HG03039 (cell line): ENCODE data around the gene XBP1.
"Not testable (repeated sequence)": the region's sequence is repeated elsewhere in the genome, so short reads cannot be mapped to it uniquely, and the experiment has no call there.

ENCODE experiments used
- ATAC-seq: cut with Tn5 transposase; IDR thresholded peaks from one replicate; pipeline ENCODE4 v1.9.1; 2021; ENCODE audit warnings: mild to moderate bottlenecking, moderate library complexity; ENCODE audit not compliant: unreplicated experiment

The XBP1 gene

DNA sequence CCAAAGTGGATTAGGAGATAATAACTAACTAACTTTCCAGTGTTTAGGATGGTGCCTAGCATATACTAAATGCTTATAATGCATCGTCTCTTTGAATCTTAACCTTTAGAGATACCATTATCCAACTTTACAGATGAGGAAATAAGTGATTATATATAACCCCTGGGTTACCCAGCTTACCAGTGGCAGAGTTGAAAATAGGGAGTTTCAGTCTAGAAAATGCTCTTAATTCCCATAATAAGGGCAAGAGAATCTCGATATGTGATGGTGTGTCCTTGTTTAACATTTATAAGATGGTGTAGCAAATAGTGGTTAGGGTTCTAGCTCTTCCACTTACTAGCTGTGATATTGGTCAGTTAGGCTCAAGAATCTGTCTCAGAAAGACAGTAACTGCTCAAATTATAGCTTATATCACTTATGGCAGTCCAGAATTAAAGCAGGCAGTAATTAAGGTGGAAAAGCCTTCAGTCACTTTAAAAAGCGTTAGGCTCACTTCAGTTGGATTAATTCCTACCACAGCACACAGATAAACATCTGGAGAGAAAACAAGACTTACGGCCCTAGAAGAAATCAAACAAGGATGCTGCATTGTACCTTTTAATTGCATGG lies 6.3 kb downstream of the XBP1 start:
- ATAC-seq, result no peak

DNA sequence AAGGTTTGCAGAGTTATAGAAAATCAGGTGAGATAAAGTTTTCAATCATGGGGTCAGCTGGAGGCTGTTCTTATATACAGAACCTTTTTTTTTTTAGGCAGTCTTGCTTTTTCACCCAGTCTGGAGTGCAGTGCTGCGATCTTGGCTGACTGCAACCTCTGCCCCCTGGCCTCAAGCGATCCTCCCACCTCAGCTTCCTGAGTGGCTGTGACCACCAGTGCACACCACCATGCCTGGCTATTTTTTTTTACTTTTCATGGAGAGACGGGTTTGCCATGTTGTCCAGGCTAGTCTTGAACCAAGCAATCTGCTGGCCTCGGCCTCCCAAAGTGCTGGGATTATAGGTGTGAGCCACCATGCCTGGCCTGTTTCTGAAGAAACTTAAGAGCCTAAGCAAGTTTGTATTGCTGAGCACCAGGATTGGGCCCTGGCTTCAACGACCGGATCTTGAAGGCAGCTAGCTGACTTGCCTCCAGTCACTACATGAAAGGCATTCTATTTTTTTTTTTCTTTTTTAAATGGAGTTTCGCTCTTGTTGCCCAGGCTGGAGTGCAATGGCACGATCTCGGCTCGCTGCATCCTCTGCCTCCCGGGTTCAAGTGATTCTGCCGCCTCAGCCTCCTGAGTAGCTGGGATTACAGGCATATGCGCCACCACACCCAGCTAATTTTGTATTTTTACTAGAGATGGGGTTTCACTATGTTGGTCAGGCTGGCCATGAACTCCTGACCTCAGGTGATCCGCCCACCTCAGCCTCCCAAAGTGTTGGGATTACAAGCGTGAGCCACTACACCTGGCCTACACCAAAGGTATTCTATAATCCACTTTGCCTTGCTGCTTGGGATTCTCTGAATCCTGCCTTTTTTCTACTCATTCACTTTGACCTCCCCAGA lies 7.6 kb downstream of the XBP1 start:
- ATAC-seq, result no peak

DNA sequence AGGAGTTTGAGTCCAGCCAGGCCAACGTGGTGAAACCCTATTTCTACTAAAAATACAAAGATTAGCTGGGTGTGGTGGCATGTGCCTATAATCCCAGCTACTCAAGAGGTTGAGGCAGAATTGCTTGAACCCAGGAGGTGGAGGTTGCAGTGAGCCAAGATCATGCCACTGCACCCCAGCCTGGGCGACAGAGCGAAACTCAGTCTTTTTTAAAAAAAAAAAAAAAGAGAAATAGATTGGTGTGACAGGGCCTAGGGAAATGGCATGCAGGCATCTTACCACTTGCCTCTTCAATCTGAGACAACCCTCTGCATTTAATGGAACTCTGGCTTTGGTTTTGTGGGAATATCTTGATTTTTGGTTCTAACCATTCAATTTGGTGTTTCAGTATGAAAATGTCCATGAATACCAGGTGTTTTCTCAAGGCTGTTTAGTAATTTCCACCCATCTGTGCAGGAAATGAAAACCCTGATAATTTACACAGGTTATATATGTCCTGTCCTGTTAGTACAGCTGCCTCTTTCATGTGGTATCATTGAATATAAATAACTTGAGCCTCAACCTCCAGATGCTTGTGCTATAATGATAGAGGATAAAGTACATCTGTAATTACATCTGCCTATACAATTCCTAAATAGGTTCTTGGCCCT lies 8.4 kb downstream of the XBP1 start:
- no peak for ATAC-seq

DNA sequence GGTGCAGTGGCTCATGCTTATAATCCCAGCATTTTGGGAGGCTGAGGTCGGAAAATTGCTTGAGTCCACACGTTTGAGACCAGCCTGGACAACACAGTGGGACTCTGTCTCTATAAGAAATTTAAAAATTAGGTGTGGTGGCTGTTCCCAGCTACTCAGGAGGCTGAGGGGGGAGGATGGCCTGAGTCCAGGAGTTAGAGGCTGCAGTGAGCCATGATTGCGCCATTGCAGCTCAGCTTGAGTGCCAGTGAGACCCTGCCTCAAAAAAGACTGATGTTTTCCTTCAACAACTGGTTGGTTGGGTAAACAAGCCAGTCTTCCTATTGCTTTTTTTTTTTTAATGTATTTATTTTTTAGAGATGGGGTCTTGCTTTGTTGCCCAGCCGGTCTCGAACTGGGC lies 9.2 kb downstream of the XBP1 start:
- no peak for ATAC-seq

DNA sequence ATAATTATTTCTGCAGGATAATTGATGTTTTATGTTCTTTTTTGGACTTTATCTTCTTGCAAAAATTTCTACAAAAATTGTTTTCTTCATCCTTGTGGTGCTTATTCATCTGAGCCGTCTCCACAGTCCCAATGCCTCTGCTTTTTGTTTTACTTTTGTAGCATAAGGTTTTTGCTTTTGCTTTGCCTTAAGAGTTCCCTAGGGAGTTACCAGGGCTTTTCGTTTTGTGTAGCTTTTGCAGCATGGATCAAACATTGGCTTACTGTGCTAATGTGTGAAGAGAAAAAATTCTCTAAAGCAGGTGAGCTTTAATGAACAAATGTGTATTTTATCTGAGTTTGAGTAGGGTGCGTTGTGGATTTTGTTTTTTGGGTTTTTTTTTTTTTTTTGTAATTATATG lies 11.8 kb downstream of the XBP1 start:
- no peak for ATAC-seq

DNA sequence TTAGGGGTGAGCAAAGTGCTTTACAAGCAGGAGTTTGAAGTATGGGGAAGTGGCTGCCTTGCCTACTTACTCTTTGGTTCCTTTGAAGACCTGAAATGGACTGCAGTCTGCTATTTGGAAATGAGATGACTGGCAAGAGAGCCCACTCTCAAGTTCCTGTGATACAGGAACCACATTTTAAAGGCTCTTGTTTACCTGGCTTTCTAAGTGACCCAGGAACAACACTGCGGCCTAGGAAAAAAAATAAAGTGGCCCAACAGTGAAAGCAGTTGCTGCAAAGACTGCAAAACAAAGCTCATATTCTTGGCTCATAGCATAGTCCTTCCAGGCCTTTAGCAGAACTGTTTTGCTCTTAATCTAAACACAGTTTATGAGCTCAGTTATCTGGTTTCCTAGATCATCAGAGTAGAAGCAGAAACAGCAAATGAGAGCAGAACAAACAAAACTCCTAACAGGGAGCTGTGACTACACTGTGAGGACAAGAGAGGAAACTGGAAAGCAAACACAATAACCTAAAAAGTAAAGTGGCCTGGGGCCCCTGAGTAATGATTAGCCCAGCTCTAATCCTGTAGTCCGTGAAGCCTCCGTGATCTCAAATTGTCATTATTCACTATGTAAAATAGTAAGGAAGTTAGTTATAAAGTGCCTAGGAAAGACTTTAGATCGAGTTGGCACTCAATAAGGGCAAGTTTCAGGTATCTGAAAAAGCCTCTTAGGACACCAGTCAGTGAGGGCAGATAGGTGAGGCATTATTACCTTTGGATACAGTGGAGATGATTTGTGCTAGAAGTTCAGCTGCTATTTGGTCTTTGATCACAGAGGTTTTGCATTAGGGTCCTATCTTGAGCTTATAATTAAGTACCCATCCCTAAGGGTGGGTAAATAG lies 16.3 kb downstream of the XBP1 start:
- ATAC-seq, result no peak

DNA sequence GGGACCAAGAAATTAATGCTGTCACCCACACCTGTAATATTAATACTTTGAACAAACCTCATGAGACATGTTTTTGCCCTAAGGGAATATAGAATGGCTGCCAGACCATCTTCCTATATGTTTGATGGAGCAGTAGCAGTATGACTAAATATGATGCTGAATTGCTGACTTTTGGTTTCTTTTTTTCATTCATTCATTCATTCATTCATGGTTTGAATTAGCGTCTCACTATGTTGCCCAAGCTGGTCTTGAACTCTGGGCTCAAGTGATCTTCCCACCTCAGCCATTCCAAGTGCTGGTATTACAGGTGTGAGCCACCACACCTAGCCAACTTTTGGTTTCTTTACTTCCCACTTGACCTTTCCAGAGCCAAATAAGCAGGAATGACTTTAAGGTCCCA lies 20.1 kb downstream of the XBP1 start:
- ATAC-seq, result no peak

DNA sequence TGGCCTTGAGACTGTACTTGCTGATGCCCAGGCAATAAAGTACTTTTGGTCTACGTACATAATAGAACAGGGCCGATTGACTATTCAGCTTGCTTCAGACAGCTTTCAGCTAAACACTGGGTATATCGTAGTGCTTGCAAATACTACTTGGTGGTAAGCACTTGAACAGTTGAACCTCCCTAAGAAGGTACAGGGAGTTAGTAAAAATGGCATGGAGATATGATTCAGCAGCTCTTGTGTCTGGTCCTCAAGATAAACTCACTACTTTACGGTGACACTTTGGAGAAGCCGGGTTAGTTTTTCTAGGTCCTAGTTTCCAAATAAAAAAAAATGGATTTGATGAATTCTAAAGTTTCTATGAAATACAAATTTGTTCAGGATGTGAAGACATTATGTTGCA lies 20.5 kb downstream of the XBP1 start:
- no peak for ATAC-seq

DNA sequence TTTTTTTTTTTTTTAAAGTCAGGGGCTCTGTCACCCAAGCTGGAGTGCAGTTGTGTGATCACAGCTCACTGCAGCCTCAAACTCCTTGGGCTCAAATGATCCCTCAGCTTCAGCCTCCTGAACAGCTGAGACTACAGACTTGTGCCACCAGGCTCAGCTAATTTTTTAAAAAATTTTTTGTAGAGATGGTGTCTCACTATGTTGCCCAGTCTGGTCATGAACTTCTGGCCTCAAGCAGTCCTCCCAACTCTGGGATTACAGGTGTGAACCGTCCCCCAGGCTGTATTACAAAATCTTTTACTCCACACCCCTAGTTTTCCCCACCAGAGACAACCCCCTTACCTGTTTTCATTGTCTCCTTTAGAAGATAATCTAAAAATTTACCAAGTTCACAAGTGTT lies 26.0 kb downstream of the XBP1 start:
- no peak for ATAC-seq

DNA sequence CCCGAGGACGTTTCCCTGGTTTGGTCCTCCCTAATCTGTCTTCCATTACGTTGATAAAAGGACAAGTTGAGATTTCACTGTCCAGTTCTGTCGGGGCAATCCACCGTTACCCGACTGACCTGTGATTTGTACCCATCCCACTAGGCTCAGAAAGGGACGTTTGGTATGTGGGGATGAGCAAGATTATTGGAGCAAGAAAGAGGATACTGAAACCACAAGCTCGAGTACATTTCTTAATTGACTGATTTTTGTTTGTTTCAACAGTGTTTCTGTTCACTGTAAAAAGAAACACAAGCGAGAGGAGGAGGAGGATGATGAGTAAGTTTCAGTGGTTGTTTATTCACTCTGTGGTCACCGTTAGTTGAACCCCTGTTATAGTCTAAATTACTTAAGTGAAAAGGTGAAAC lies 26.9 kb downstream of the XBP1 start:
- ATAC-seq, result peak; percentile 21

DNA sequence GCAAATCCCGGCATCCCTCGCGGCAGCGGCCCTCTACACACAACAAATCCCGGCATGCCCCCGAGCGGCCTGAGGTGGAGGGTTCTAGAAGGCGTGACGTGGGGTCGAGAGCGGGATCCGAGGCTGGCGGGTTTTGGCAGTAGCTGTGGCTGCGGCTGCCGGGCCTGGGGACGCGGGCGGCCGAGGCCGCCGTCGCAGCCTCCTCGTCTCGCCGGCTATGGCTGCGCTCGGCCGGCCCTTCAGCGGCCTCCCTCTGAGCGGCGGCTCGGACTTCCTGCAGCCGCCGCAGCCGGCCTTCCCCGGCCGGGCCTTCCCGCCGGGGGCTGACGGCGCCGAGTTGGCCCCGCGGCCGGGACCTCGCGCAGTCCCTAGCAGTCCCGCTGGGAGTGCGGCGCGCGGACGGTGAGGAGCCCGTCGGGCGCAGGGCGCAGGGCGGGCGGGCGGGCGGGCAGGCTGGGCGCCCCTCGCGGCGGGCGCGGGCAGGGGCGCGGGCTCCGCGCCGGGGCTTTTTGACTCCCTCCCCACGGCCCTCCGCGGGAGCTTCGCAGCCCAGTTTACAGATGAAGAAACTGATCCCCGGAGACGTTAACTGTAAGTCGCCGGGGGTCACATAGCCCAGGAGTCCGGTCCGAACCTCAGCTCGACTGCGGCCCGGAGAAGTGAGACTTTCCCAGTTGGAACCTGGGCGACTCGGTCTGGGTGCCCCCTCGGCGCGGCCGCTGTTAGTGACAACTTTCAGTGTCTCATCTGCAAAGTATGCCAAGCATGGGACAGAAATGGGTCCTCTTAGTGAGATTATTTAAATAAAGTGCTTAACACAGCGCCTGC lies 27.5 kb downstream of the XBP1 start, which contains the start of gene CCDC117:
Gene CCDC117 (plus strand): TSS at position 63 of the 828 bp plus-strand sequence. CDS start 155 bp downstream, at position 218.
- peak; percentile 82 for ATAC-seq

DNA sequence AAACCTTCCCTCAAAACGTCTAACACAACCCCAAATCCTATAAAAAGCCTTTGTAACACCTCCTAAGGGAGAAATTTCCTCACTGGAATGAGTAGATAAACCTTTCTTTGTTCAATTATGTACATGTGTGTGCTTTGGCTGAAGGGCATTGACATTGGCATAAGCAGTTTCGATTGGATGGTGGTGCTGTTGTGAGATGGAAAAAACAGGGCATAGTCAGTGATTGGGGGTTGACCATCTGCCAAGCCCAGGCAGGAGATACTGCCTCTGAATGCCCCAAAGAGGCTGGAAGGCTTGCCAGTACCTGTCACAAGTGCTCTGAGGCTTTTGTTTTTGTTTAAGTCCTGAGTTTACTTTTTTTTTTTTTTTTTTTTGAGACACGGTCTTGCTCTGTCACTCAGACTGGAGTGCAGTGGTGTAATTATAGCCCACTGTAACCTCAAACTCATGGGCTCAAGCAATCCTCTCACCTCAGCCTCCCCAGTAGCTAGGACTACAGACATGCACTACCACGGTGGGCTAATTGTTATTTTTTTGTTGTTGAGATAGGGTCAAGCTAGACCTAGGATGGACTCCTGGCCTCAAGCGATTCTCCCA lies 29.1 kb downstream of the XBP1 start:
- ATAC-seq, result no peak

DNA sequence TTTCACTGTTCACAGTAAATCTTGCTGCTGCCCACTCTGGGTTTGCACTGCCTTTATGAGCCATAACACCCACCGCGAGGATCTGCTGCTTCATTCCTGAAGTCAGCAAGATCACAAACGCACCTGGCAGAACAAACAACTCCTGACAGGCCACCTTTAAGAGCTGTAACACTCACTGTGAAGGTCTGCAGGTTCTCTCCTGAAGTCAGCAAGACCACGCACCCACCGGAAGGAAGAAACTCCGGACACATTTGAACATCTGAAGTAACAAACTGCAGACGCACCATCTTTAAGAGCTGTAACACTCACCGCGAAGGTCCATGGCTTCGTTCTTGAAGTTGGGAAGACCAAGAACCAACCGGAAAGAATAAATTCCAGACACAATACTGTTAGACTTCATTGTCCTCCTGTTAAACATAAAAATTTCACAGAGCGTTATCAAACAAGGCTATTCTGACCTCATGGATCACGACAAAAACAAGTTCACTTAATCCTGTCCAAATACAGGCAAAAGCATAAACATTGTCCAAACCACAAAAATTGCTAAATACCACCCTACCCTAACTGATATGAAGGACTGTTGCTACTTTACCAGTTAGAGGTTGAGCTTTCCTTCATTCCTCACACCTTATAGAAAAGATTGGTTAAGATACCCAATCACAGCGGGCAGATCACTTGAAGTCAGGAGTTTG lies 30.8 kb downstream of the XBP1 start:
- no peak for ATAC-seq

DNA sequence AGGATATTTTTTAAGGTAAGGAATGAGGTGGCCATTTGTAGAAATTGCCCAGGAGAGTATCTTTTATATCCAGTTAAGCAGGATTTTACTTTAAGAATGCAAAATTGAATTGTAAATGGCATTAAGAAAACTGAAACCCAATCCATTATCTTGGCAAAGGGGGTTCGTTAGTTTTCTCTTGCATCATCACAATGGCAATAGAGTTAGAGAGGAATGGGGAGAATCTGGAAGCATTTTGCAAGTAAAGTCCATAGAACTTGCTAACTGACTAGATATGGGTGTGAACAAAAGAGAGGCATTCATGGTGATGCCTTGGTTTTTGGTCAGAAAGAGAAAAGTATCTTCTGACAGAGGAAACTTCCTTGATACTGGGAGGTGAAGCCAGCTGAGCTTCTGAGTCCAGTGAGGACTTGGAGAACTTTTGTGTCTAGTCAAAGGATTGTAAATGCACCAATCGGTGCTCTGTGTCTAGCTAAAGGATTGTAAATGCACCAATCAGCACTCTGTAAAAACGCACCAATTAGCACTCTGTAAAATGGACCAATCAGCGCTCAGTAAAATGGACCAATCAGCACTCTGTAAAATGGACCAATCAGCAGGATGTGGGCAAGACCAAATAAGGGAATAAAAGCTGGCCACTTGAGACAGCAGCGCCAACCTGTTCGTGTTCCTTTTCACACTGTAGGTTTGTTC lies 31.5 kb downstream of the XBP1 start:
- no peak for ATAC-seq

DNA sequence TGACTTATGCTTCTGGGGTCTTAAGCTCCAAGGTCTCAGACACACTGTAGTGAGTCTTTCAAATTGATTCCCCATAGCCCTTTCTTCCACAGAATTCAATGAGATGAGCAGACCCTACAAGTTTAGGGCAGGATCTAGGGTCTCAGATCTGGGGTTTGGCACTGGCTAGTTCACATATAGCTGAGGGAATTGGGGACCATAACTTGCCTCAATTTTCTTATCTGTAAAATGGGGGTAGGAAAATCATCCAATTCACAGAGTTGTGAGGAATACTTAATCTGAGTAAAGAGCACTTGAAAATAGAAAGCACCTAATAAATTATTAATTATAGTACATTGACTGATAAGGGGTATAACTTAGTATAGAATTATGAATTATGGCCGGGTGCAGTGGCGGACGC lies 33.7 kb downstream of the XBP1 start:
- no peak for ATAC-seq

DNA sequence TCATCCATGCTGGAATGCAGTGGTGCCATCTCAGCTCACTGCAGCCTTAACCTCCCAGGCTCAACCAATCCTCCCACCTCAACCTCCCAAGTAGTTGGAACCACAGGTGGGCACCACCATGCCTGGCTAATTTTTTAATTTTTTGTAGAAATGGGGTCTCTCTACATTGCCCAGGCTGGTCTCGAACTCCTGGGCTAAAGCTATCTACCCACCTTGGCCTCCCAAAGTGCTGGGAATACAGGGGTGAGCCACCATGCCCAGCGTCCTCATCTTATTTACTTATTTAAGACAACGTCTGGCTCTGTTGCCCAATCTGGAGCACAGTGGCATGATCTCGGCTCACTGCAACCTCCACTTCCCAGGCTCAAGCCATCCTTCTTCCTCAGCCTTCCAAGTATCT lies 38.4 kb downstream of the XBP1 start:
- not testable (repeated sequence) for ATAC-seq

DNA sequence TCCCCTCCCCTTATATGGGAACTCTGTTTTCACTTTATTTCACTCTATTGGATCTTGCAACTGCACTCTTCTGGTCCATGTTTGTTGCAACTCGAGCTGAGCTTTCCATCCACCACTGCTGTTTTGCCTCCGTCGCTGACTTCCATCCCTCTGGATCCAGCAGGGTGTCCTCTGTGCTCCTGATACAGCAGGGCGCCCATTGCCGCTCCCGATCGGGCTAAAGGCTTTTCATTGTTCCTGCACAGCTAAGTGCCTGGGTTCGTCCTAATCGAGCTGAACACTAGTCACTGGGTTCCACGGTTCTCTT lies 39.0 kb downstream of the XBP1 start:
- ATAC-seq, result no peak

DNA sequence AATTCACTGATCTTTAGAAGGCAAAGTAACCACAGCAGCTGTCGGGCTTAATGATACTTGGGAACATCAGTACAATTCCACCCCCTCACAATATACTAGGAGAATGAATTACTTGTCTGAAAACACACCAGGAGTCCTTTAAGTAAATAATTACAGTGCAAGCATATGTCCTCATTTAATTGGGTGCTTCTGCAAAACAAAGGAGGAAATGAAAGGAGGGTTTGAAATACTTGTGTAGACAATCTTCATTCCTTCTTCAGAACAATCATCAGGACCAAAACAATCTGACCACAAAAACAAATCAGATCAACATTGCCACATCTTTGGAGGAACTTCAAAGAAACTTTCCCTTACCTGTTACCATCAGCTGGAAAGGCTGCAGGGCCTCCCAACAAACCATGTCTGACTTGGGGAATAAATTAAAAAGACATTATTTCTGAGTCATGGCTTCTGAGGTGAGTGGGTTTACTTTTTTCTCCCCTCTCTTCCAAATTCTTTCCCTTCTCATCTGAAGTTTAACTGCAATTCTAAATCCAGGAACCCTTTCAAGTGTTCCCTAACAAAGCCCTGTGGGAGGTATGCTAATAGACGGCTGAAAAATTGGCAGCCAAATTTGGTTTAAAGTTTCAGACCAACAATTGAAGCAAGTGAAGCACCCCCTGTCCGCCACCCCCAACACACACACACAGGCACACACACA lies 40.4 kb downstream of the XBP1 start:
- ATAC-seq, result no peak
